Measurements from ENCODE around the gene KLHL3.

DNA sequence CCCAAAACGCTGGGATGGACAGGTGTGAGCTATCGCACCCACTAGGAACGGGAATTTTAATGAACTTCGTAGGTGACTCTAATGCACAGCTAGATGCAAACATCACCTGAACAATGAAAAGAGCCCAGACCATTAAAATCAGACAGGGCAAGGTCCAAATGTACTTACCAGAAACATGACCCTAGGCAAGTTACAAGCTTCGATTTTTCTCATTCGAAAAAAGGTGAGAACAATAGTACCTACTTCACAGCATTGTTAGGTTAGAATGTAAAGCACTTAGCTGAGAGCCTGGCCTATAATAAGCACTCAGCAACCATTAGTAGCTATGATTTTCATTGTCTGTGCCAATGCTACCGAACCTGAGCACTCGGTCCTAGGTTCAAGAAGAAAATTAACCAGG lies 5.8 kb upstream of the KLHL3 start:
- TF ChIP-seq SP3 (tag by site-specific recombination; IDR thresholded peaks at IDR 0.05) (no peak), ZNF423 (tag by site-specific recombination; IDR thresholded peaks at IDR 0.05) (no peak), KLF16 (tag by site-specific recombination; IDR thresholded peaks at IDR 0.05) (no peak), ZNF76 (tag by site-specific recombination; IDR thresholded peaks at IDR 0.05; ENCODE audit: borderline replicate concordance, low read depth) (no peak), ZNF510 (tag by site-specific recombination; IDR thresholded peaks at IDR 0.05; ENCODE audit: insufficient replicate concordance) (no peak), ZNF157 (tag by site-specific recombination; IDR thresholded peaks at IDR 0.05) (no peak), ZNF747 (tag by site-specific recombination; IDR thresholded peaks at IDR 0.05) (no peak), ZNF785 (tag by site-specific recombination; IDR thresholded peaks at IDR 0.05) (no peak), KLF9 (tag by site-specific recombination; IDR thresholded peaks at IDR 0.05; ENCODE audit: low read depth) (no peak)
- TF ChIP-seq, protein P1, sequence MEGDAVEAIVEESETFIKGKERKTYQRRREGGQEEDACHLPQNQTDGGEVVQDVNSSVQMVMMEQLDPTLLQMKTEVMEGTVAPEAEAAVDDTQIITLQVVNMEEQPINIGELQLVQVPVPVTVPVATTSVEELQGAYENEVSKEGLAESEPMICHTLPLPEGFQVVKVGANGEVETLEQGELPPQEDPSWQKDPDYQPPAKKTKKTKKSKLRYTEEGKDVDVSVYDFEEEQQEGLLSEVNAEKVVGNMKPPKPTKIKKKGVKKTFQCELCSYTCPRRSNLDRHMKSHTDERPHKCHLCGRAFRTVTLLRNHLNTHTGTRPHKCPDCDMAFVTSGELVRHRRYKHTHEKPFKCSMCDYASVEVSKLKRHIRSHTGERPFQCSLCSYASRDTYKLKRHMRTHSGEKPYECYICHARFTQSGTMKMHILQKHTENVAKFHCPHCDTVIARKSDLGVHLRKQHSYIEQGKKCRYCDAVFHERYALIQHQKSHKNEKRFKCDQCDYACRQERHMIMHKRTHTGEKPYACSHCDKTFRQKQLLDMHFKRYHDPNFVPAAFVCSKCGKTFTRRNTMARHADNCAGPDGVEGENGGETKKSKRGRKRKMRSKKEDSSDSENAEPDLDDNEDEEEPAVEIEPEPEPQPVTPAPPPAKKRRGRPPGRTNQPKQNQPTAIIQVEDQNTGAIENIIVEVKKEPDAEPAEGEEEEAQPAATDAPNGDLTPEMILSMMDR (tag by site-specific recombination; IDR thresholded peaks at IDR 0.05), result no peak
- TF ChIP-seq, protein P2, sequence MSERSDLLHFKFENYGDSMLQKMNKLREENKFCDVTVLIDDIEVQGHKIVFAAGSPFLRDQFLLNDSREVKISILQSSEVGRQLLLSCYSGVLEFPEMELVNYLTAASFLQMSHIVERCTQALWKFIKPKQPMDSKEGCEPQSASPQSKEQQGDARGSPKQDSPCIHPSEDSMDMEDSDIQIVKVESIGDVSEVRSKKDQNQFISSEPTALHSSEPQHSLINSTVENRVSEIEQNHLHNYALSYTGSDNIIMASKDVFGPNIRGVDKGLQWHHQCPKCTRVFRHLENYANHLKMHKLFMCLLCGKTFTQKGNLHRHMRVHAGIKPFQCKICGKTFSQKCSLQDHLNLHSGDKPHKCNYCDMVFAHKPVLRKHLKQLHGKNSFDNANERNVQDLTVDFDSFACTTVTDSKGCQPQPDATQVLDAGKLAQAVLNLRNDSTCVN (tag by site-specific recombination; optimal IDR thresholded peaks at IDR 0.05), result no peak
